HFFc6 (cell line): ENCODE measurements around the gene OR6B3. TPM values are rescaled to one million over a fixed set of nuclear protein-coding genes. Genes with fewer than 3 reads are reported as not detected.

Experiments
- DNase-seq: peaks from one replicate; pipeline ENCODE4 v3.0.0-alpha.2; 2018
- H3K27ac Mint-ChIP-seq: 2 replicates; pipeline ENCODE4 v1.8.0; 2020; ENCODE audit warnings: mild to moderate bottlenecking, mixed read lengths
- H3K27me3 Mint-ChIP-seq: 2 replicates; pipeline ENCODE4 v1.8.0; 2021; ENCODE audit warnings: mild to moderate bottlenecking, moderate library complexity, mixed read lengths; ENCODE audit not compliant: insufficient read depth
- H3K36me3 Mint-ChIP-seq: 2 replicates; pipeline ENCODE4 v1.8.0; 2021; ENCODE audit warnings: low read depth, mixed read lengths
- H3K4me1 Mint-ChIP-seq: 2 replicates; pipeline ENCODE4 v1.8.0; 2020; ENCODE audit warnings: low read depth, mixed read lengths
- H3K4me3 Mint-ChIP-seq: 2 replicates; pipeline ENCODE4 v1.8.0; 2020; ENCODE audit warnings: mild to moderate bottlenecking, moderate library complexity, mixed read lengths
- H3K9me3 Mint-ChIP-seq: 2 replicates; pipeline ENCODE4 v1.8.0; 2020; ENCODE audit warnings: mild to moderate bottlenecking, mixed read lengths
- CTCF ChIP-seq: fragments of 200-600 bp; sonication (generic); IDR thresholded peaks from 2 replicates; pipeline ENCODE4 v1.5.0; 2021; ENCODE audit warnings: antibody characterized with exemption, mild to moderate bottlenecking
- total RNA-seq, 6 experiments: library from RNA; stranded (reverse); fragmentation: NEBNext Ultra II Directional; extraction: Animal tissue kit (Norgen Biotek cat#: 25700); gene quantifications; 2 replicates in 1 of 6; 3 replicates in 5 of 6; pipeline ENCODE4 v1.2.3, GENCODE V29; 2021

The OR6B3 gene
- total RNA-seq, 6 experiments from 2014 or later: not detected

GRCh38 chr2:240032406-240033329 lies 20.7 kb downstream of the OR6B3 start:
- no peaks in the 10 kb centered on the region for H3K9me3 Mint-ChIP-seq
- peaks cover 44% of the 10 kb centered on the region for H3K27me3 Mint-ChIP-seq
- H3K27ac Mint-ChIP-seq: no peak overlapping the region
- no peak for TF ChIP-seq CTCF
- no peaks in the 10 kb centered on the region for H3K36me3 Mint-ChIP-seq
- H3K4me1 Mint-ChIP-seq: no peaks in the 10 kb centered on the region
- DNase-seq: no peak
- H3K4me3 Mint-ChIP-seq: no peak overlapping the region

GRCh38 chr2:240030379-240031094 lies 22.8 kb downstream of the OR6B3 start, which contains the start of gene OR6B2:
TSS of gene OR6B2 (minus strand) at chr2:240030429. CDS start at chr2:240030429, 0 bp downstream.
- H3K4me1 Mint-ChIP-seq: no peaks in the 10 kb centered on the region
- no peak for TF ChIP-seq CTCF
- peaks cover 32% of the 10 kb centered on the region for H3K27me3 Mint-ChIP-seq
- H3K27ac Mint-ChIP-seq: no peak within 1 kb of the TSS
- H3K9me3 Mint-ChIP-seq: no peaks in the 10 kb centered on the region
- H3K4me3 Mint-ChIP-seq: no peak within 1 kb of the TSS
- H3K36me3 Mint-ChIP-seq: no peaks in the 10 kb centered on the region
- no peak for DNase-seq

- peak overlapping the region; percentile 96 for H3K4me3 Mint-ChIP-seq
- no peak for TF ChIP-seq CTCF
- peaks cover 7% of the 10 kb centered on the region for H3K27me3 Mint-ChIP-seq
- H3K36me3 Mint-ChIP-seq: peaks cover 9% of the 10 kb centered on the region
- no peaks in the 10 kb centered on the region for H3K9me3 Mint-ChIP-seq
- peak overlapping the region; percentile 92 for H3K27ac Mint-ChIP-seq
- peaks cover 20% of the 10 kb centered on the region for H3K4me1 Mint-ChIP-seq
- no peak for DNase-seq
Observed at GRCh38 chr2:240024766-240025165, 28.6 kb downstream of the OR6B3 start.

- Mint-ChIP-seq H3K27me3 (peaks cover 3% of the 10 kb centered on the region; the same call in 1 of the 2 replicates), H3K4me1 (peaks cover 20% of the 10 kb centered on the region), H3K36me3 (peaks cover 12% of the 10 kb centered on the region), H3K9me3 (no peaks in the 10 kb centered on the region), H3K27ac (no peak overlapping the region), H3K4me3 (peak overlapping the region; percentile 96)
- TF ChIP-seq CTCF: no peak
- DNase-seq: no peak
Observed at GRCh38 chr2:240023792-240024191, 29.5 kb downstream of the OR6B3 start.

- peaks cover 20% of the 10 kb centered on the region for H3K4me1 Mint-ChIP-seq
- H3K4me3 Mint-ChIP-seq: no peak overlapping the region
- peaks cover 22% of the 10 kb centered on the region for H3K36me3 Mint-ChIP-seq
- H3K9me3 Mint-ChIP-seq: no peaks in the 10 kb centered on the region
- no peak overlapping the region for H3K27ac Mint-ChIP-seq
- TF ChIP-seq CTCF: peak; percentile 87
- peaks cover 2% of the 10 kb centered on the region; the same call in 1 of the 2 replicates for H3K27me3 Mint-ChIP-seq
- peak; percentile 55 for DNase-seq
Observed at GRCh38 chr2:240021488-240022104, 31.7 kb downstream of the OR6B3 start.
